Activated T-cell treated with anti-CD3 and anti-CD28 coated beads for 1 hour (primary cell): ENCODE measurements around the gene IQCH.
A peak's percentile ranks its signal among the peaks of the same experiment; 100 is the strongest.
"Not testable (repeated sequence)": the region's sequence is repeated elsewhere in the genome, so short reads cannot be mapped to it uniquely, and the experiment has no call there.

Source experiments
- DNase-seq: peaks from one replicate; pipeline ENCODE4 v3.0.0-alpha.2; 2020; ENCODE audit warnings: low read depth

IQCH gene

GRCh38 chr15:67446449-67446848 is 191.9 kb downstream of the IQCH start:
- DNase-seq: no peak

GRCh38 chr15:67448372-67448771 is 193.8 kb downstream of the IQCH start:
- not testable (repeated sequence) for DNase-seq

- not testable (repeated sequence) for DNase-seq
Measured at GRCh38 chr15:67453703-67454102, 199.1 kb downstream of the IQCH start.

- peak; percentile 82 for DNase-seq
Measured at GRCh38 chr15:67456677-67457529, 202.3 kb downstream of the IQCH start.

GRCh38 chr15:67458331-67459029 is 203.9 kb downstream of the IQCH start:
- DNase-seq: no peak

GRCh38 chr15:67460521-67460920 is 205.9 kb downstream of the IQCH start:
- no peak for DNase-seq

- DNase-seq: no peak
Measured at GRCh38 chr15:67461735-67462134, 207.1 kb downstream of the IQCH start.

GRCh38 chr15:67462875-67463274 is 208.3 kb downstream of the IQCH start:
- no peak for DNase-seq

GRCh38 chr15:67463488-67463887 is 208.9 kb downstream of the IQCH start:
- DNase-seq: no peak

GRCh38 chr15:67465196-67465952 is 210.8 kb downstream of the IQCH start:
- DNase-seq: no peak

- no peak for DNase-seq
Measured at GRCh38 chr15:67468416-67468815, 213.8 kb downstream of the IQCH start.

GRCh38 chr15:67469680-67470079 is 215.1 kb downstream of the IQCH start:
- no peak for DNase-seq

- DNase-seq: no peak
Measured at GRCh38 chr15:67472957-67473356, 218.4 kb downstream of the IQCH start.

GRCh38 chr15:67474405-67475110 is 220.0 kb downstream of the IQCH start:
- DNase-seq: no peak

GRCh38 chr15:67479781-67480505 is 225.4 kb downstream of the IQCH start:
- no peak for DNase-seq

- DNase-seq: no peak
Measured at GRCh38 chr15:67480741-67481140, 226.2 kb downstream of the IQCH start.

GRCh38 chr15:67481680-67482079 is 227.1 kb downstream of the IQCH start:
- DNase-seq: no peak

- DNase-seq: no peak
Measured at GRCh38 chr15:67495585-67495984, 241.0 kb downstream of the IQCH start.

GRCh38 chr15:67501177-67501835 is 246.7 kb downstream of the IQCH start:
- no peak for DNase-seq

GRCh38 chr15:67501836-67502461 is 247.4 kb downstream of the IQCH start:
- DNase-seq: no peak
